ENCODE results near the gene PARVA. TPM values are rescaled to one million over a fixed set of nuclear protein-coding genes. Genes with fewer than 3 reads are reported as not detected.

PARVA gene
- total RNA-seq, 1 donor from 2014 or later: 23.5 TPM

GRCh38 chr11:12456651-12457579 is 79.5 kb downstream of the PARVA start:
- DNase-seq (ENCODE audit: low read depth, low spot score): no peak

- no peak for DNase-seq (ENCODE audit: low read depth, low spot score)
Measured at GRCh38 chr11:12458042-12458441, 80.7 kb downstream of the PARVA start.

DNA sequence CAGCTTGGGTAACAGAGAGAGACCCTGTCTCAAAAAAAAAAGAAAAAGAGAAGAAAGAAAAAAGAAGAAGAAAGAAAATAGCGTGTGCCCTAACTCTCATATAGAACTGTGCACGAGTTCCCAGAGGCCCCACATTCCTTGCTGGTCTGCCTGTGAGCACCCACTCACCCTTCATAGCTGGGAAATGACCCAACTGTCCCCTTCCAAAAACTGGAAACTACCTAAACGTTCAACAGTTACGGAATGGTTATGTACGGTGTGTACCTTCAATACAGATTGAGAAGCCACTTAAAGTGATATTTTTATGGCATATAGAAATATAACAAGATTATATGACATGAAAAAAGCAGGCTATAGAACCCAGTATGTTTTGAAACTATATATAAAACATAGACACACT is 82.0 kb downstream of the PARVA start:
- no peak for DNase-seq (ENCODE audit: low read depth, low spot score)

GRCh38 chr11:12459865-12460444 is 82.6 kb downstream of the PARVA start:
- DNase-seq (ENCODE audit: low read depth, low spot score): no peak

DNA sequence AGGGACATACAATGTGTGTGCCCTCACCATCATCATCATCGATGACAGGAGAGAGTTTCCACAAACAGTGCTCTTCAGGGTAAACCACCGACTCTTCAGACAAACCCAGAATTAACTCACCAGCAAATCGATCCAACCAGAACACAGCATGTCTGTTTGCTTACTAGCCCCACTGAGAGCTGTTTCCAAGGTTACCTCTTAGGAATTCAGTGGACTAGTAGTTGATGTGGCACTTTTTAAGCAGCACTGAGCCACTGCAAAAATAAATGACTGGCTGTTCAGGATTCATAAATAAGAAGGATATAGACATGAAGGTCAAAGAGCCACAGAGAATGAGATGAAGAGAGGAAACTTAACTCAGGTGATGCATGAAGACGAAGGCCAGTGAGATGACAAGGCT is 83.1 kb downstream of the PARVA start:
- DNase-seq (ENCODE audit: low read depth, low spot score): no peak

- DNase-seq (ENCODE audit: low read depth, low spot score): no peak
Measured at GRCh38 chr11:12461516-12461915, 84.1 kb downstream of the PARVA start.

GRCh38 chr11:12464303-12464702 is 86.9 kb downstream of the PARVA start:
- DNase-seq (ENCODE audit: low read depth, low spot score): no peak

GRCh38 chr11:12465332-12465731 is 88.0 kb downstream of the PARVA start:
- DNase-seq (ENCODE audit: low read depth, low spot score): no peak

DNA sequence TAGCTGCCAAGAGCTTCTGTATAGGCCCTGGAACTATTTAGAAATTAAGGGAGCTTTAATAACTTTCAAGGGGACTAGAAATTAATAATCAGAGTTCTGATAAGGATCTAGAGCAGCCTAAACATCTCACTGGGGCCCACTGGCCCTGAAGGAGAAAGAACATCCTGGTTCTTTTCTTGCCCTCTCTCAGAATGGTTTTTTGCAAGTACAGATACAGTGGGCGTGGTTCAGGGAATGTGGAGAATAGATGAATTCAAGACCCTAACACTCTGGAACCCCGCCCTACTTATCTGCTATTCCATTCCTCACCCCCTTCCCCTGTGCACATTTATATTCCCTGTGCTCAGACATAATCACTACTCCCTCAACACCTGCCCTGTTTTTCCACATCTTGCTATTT is 90.2 kb downstream of the PARVA start:
- no peak for DNase-seq (ENCODE audit: low read depth, low spot score)

- no peak for DNase-seq (ENCODE audit: low read depth, low spot score)
Measured at GRCh38 chr11:12469451-12469850, 92.1 kb downstream of the PARVA start.

- no peak for DNase-seq (ENCODE audit: low read depth, low spot score)
Measured at GRCh38 chr11:12470236-12470635, 92.9 kb downstream of the PARVA start.

DNA sequence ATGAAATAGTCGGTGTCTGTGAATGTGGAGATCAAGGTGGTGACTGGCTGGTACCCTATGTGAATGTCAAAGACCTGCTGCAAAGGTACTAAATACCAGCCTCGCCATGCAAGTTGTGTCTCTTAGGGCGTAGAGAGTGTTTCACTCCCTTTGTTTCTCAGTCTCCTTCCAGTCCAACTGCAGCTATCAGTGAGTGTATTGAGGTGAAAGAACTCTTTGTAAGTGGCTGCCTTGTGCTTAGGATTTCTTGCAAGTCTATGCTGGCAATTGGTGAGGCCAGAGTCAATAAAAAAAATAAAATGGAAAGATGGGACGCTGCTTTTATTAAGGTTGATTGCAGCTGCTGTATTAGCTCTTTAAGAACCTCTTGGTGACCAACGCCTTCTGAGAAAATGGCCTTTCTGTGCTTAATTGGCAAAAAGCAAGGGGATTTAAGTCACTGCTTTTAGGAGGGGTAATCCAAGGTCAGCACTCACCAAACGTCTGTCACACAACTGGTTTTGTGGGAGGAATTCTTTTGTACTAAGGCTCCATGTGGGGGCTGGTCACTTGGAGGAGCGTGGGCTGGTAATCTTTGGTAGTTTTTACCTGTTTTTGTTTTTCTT is 95.1 kb downstream of the PARVA start:
- DNase-seq (ENCODE audit: low read depth, low spot score): no peak

GRCh38 chr11:12473381-12473780 is 96.0 kb downstream of the PARVA start:
- DNase-seq (ENCODE audit: low read depth, low spot score): no peak

- DNase-seq (ENCODE audit: low read depth, low spot score): no peak
Measured at GRCh38 chr11:12474871-12475270, 97.5 kb downstream of the PARVA start.

GRCh38 chr11:12478743-12479142 is 101.4 kb downstream of the PARVA start:
- no peak for DNase-seq (ENCODE audit: low read depth, low spot score)

DNA sequence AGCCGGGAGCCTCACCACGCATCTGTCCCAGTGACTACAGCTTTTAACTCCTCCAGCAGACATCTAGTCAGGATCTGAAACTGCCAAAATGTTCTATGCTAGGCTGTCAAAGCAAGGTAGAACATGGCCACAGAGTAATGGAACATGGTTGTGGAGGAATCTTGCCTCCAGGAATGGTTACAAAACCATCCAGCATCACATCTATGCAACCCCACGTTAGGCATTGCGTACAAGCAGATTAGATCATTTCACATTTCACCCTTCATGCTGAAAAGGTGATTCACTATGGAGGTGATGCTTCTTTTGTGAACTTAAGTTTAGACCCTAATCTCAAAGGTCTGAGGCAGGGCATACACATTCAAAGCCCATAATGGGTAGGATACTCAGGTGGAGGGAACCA is 103.0 kb downstream of the PARVA start:
- no peak for DNase-seq (ENCODE audit: low read depth, low spot score)

GRCh38 chr11:12482839-12483238 is 105.5 kb downstream of the PARVA start:
- DNase-seq (ENCODE audit: low read depth, low spot score): no peak

DNA sequence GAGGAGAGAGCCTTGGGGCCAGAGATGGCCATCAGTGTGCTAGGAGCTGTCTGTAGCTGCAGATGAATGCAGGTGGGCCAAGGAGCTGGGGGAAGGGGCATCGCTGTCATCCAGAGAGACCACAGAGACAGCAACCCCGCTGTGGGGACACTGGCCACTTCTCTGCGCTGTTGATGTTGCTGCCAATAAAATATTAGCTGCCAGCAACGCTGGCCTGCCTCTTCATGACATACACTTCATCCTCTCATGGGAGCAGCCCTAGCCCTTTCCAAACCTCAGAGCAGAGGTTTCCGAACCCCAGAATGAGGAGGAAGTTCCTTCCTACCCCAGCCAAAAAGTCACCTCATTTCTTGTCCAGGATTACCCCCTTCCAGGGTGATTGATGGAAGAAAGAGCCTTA is 106.2 kb downstream of the PARVA start:
- DNase-seq (ENCODE audit: low read depth, low spot score): no peak

- DNase-seq (ENCODE audit: low read depth, low spot score): no peak
Measured at GRCh38 chr11:12485328-12485727, 108.0 kb downstream of the PARVA start.

GRCh38 chr11:12489246-12489772 is 111.9 kb downstream of the PARVA start:
- DNase-seq (ENCODE audit: low read depth, low spot score): no peak

DNA sequence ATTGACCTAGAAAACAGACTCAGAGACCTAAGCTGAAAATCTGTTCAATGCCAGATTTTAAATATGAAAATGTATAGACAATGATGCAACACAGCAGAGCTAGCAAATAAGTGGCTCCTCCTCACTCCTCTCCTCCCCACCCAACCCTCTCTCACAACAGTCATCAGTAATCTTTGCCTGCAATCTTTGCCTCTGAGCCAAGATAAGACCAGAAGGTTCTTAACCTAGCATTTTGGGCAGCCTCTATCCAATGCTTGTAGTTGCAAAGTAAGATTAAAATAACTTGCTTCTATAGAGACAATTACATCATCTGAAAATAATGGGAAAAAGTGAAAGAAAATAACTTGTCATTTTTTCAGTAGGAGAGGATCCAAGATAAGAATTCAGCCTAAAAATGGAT is 117.3 kb downstream of the PARVA start:
- DNase-seq (ENCODE audit: low read depth, low spot score): no peak

Measured in pulmonary artery endothelial cell (primary cell).